Stimulated activated CD4-positive, alpha-beta T cell treated with anti-CD3 and anti-CD28 coated beads, Interleukin-4, amount 100 ng/mL, for 4 hours (primary cell): ENCODE results near the gene TRPC4AP.

Experiments
- DNase-seq, 2 experiments: peaks; one replicate each; pipeline ENCODE4 v3.0.0-alpha.2; 2020

Gene TRPC4AP

GRCh38 chr20:35000922-35001595 lies 91.5 kb downstream of the TRPC4AP start:
- DNase-seq, result no peak

- no peak for DNase-seq
Observed at GRCh38 chr20:35000311-35000921, 92.2 kb downstream of the TRPC4AP start.

DNA sequence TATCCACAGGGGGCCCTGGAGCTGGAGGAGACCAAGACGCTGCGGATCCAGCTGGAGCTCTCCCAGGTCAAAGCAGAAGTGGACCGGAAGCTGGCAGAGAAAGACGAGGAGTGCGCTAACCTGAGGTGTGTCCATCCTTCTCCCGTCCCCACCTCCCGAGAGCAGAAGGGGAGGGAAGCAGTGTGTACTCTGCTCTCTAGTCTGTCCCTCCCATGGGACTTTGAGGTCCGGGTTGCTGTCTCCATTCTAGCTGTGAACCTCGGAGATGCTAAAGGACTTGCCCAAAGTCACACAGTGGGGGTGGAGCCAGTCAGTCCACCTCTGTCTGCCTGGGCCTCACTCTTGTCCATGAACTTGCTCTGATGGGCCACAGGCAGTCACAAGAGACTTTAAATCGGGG lies 92.8 kb downstream of the TRPC4AP start:
- no peak for DNase-seq

DNA sequence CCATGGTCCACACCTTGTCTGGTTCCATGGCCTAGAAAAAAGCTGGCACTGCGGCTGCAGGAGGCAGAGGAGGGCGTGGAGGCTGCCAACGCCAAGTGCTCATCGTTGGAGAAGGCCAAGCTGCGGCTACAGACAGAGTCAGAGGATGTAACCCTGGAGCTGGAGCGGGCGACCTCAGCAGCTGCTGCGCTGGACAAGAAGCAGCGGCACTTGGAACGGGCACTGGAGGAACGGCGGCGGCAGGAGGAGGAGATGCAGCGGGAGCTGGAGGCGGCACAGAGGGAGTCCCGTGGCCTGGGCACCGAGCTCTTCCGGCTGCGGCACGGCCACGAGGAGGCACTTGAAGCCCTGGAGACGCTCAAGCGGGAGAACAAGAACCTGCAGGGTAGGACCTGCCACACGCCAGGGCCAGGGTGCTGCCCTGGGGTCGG lies 93.6 kb downstream of the TRPC4AP start:
- no peak for DNase-seq

GRCh38 chr20:34998331-34998950 lies 94.2 kb downstream of the TRPC4AP start:
- no peak for DNase-seq

DNA sequence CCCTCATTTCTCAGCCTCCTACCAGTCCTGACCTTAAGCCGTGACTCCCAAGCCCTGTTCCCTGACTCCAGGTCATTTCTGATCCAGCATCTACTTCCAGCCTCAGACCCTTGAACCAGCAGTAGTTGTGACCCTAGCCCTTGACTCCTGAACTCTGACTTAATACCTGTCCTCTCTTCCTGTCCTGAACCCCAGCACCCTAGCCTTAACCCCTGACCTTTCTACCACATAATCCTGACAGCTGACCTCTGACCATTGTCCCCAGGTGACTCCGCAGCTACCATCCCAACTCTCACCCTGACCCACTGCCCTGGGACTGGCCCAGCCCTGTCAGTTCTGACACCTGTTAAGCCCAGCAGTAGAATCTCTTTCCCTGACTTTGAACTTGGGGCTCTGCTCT lies 94.8 kb downstream of the TRPC4AP start:
- no peak for DNase-seq

- DNase-seq, result no peak
Observed at GRCh38 chr20:34997131-34997561, 95.5 kb downstream of the TRPC4AP start.

- DNase-seq, result no peak
Observed at GRCh38 chr20:34996243-34997028, 96.2 kb downstream of the TRPC4AP start.

GRCh38 chr20:34995696-34996095 lies 96.9 kb downstream of the TRPC4AP start:
- no peak for DNase-seq

GRCh38 chr20:34995192-34995591 lies 97.4 kb downstream of the TRPC4AP start:
- DNase-seq, result no peak

DNA sequence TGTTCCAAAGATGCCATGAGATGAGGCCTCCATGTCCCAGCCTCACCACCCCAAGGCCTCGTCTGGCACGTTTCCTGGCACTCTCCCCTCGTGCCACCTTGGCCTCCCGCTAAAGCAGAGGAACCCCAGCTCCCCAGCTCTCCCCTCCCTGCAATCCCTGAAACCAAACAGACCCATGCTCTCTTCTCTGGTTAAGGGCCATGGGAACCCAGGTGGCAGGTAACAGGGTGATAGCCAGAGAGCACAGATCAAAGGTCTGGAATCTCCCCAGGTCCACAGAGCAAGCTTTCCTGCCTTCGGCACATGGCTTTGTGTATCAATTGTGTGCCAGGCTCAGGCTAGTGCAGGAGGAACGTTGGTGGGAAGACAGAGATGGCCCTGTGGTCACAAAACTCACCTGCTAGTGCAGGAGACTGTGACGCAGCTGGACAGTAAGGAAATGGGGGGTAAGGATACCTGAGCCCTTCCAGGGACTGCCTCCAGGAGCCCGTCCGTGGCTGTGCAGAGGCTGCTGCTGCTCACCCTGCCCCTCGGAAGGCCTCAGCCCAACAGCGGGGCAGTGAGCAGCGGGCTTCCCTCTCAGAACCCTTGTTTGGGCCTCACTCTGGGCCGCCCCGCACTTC lies 98.0 kb downstream of the TRPC4AP start:
- DNase-seq, result no peak

GRCh38 chr20:34993941-34994508 lies 98.6 kb downstream of the TRPC4AP start:
- no peak for DNase-seq

GRCh38 chr20:34992751-34993417 lies 99.7 kb downstream of the TRPC4AP start:
- DNase-seq, result no peak

- DNase-seq, result no peak
Observed at GRCh38 chr20:34990661-34991214, 101.9 kb downstream of the TRPC4AP start.

GRCh38 chr20:34990231-34990630 lies 102.4 kb downstream of the TRPC4AP start:
- no peak for DNase-seq

DNA sequence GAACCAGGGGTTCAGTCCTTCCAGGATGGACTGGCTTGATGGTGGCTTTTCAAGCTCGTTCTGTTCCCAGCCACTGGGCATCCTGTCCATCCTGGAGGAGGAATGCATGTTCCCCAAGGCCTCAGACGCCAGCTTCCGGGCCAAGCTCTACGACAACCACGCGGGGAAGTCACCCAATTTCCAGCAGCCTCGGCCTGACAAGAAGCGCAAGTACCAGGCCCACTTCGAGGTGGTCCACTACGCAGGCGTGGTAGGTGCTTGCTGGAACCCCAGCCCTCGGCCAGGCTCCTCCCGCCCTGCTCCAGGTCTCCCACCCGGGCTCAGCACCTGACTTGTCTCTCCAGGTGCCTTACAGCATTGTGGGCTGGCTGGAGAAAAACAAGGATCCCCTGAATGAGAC lies 102.9 kb downstream of the TRPC4AP start:
- no peak for DNase-seq

GRCh38 chr20:34989118-34989517 lies 103.5 kb downstream of the TRPC4AP start:
- DNase-seq, result no peak

DNA sequence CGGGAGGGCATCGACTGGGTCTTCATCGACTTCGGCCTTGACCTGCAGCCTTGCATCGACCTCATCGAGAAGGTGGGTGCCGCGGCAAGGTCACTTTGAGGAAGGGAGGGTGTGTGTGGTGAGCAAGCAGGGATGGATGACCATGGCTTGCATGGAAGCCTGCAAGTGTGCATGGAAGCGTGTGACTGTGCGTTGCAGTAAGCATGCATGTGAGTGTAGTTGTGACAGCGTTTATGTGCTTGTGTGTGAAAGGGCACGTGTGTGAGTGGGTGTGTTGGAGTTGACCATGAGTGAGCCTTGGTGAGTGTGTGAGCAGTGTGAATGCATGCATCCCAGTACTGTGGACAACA lies 104.4 kb downstream of the TRPC4AP start:
- no peak for DNase-seq

DNA sequence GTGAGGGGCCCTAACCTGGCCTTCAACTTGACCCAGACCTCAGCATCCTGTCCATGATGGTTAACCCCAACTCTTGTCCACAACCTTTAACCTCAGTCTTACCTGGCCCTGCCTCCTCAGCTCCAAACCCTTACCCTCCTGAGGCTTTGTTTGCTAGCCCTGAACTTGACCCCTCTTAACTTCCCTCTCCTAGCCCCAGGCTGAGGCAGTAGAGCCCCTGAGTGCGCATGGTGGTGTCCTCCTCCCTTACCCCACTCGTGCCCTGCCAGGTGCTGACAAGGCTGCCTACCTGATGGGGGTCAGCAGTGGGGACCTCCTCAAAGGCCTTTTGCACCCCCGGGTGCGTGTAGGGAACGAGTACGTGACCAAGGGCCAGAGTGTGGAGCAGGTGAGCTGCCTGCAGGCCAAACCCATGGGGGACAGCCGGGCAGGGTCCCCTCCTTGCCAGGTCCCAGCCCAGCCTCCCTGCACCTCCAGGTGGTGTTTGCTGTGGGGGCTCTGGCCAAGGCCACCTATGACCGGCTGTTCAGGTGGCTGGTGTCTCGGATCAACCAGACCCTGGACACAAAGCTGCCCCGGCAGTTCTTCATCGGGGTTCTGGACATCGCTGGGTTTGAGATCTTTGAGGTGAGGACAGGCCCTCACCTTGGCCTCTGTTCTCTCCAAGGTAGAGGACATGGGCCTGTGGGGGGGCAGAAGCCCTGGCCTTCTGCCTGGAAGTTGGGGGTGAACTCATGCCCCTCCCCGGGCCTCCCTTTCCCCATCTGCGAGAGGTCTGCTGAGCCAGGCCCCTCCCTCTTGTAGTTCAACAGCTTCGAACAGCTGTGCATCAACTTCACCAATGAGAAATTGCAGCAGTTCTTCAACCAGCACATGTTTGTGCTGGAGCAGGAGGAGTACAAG lies 105.1 kb downstream of the TRPC4AP start:
- no peak for DNase-seq
